H9 (cell line): ENCODE measurements around the gene XXYLT1. TPM values are rescaled to one million over a fixed set of nuclear protein-coding genes. Genes with fewer than 3 reads are reported as not detected.

Experiments
- DNase-seq: peaks from one replicate; pipeline ENCODE4 v3.0.0-alpha.2; 2017
- H2AFZ ChIP-seq: one replicate; pipeline ENCODE4 v1.6.1; 2013; ENCODE audit warnings: mild to moderate bottlenecking, low read length, control low read depth, moderate library complexity
- H2AK5ac ChIP-seq: 2 replicates; pipeline ENCODE4 v1.6.1; 2013; ENCODE audit warnings: low read length, control low read depth, mixed read lengths; ENCODE audit not compliant: insufficient read length
- H2BK120ac ChIP-seq: one replicate; pipeline ENCODE4 v1.6.1; 2013; ENCODE audit warnings: low read depth, mild to moderate bottlenecking, low read length, control low read depth, inconsistent platforms; ENCODE audit not compliant: poor library complexity, severe bottlenecking
- H2BK12ac ChIP-seq: 2 replicates; pipeline ENCODE4 v1.6.1; 2013; ENCODE audit warnings: low read length, control low read depth, mixed read lengths, low read depth; ENCODE audit not compliant: insufficient read length
- H2BK15ac ChIP-seq: 2 replicates; pipeline ENCODE4 v1.6.1; 2013; ENCODE audit warnings: low read depth, low read length, control low read depth
- H2BK20ac ChIP-seq: one replicate; pipeline ENCODE4 v1.6.1; 2013; ENCODE audit warnings: low read depth, mild to moderate bottlenecking, low read length, control low read depth, inconsistent platforms; ENCODE audit not compliant: poor library complexity, severe bottlenecking
- H2BK5ac ChIP-seq: 2 replicates; pipeline ENCODE4 v1.6.1; 2013; ENCODE audit warnings: low read length, control low read depth, mixed read lengths; ENCODE audit not compliant: insufficient read length
- H3K14ac ChIP-seq: 2 replicates; pipeline ENCODE4 v1.6.1; 2013; ENCODE audit warnings: low read length, control low read depth; ENCODE audit not compliant: insufficient read depth
- H3K18ac ChIP-seq: 2 replicates; pipeline ENCODE4 v1.6.1; 2013; ENCODE audit warnings: low read depth, mild to moderate bottlenecking, mixed read lengths, low read length, control low read depth; ENCODE audit not compliant: insufficient read length
- H3K23ac ChIP-seq: 2 replicates; pipeline ENCODE4 v1.6.1; 2013; ENCODE audit warnings: low read length, control low read depth, mixed read lengths, low read depth; ENCODE audit not compliant: insufficient read length
- H3K23me2 ChIP-seq: 2 replicates; pipeline ENCODE4 v1.6.1; 2013; ENCODE audit warnings: low read depth, mild to moderate bottlenecking, mixed read lengths, low read length, control low read depth; ENCODE audit not compliant: insufficient read length, poor library complexity, severe bottlenecking
- H3K27ac ChIP-seq: 2 replicates; pipeline ENCODE4 v1.5.1; 2013; ENCODE audit warnings: low read length, control low read depth, mixed read lengths, low read depth; ENCODE audit not compliant: insufficient read length
- H3K27me3 ChIP-seq: 2 replicates; pipeline ENCODE4 v1.6.1; 2013; ENCODE audit warnings: low read length, control low read depth, inconsistent platforms; ENCODE audit not compliant: insufficient read depth
- H3K4ac ChIP-seq: 2 replicates; pipeline ENCODE4 v1.6.1; 2013; ENCODE audit warnings: low read depth, mild to moderate bottlenecking, control low read depth, inconsistent platforms, low read length, moderate library complexity
- H3K4me1 ChIP-seq: 2 replicates; pipeline ENCODE4 v1.6.1; 2013; ENCODE audit warnings: low read length, control low read depth, inconsistent platforms; ENCODE audit not compliant: insufficient read depth
- H3K4me2 ChIP-seq: 2 replicates; pipeline ENCODE4 v1.6.1; 2013; ENCODE audit warnings: low read length, control low read depth, mixed read lengths; ENCODE audit not compliant: insufficient read length, insufficient read depth
- H3K56ac ChIP-seq: 2 replicates; pipeline ENCODE4 v1.6.1; 2013; ENCODE audit warnings: low read depth, mild to moderate bottlenecking, mixed read lengths, low read length, control low read depth; ENCODE audit not compliant: insufficient read length
- H3K79me1 ChIP-seq: 2 replicates; pipeline ENCODE4 v1.6.1; 2013; ENCODE audit warnings: low read depth, mild to moderate bottlenecking, moderate library complexity, low read length, control low read depth, inconsistent platforms; ENCODE audit not compliant: insufficient read depth, poor library complexity, severe bottlenecking
- H3K79me2 ChIP-seq: 2 replicates; pipeline ENCODE4 v1.6.1; 2013; ENCODE audit warnings: low read length, control low read depth, inconsistent platforms; ENCODE audit not compliant: insufficient read depth
- H3K9ac ChIP-seq: 2 replicates; pipeline ENCODE4 v1.6.1; 2013; ENCODE audit warnings: low read length, control low read depth, mixed read lengths; ENCODE audit not compliant: insufficient read length; ENCODE audit errors: extremely low read depth
- H3K9me3 ChIP-seq: one replicate; pipeline ENCODE4 v1.6.1; 2013; ENCODE audit warnings: low read depth, low read length, inconsistent platforms; ENCODE audit not compliant: control insufficient read depth
- H3T11ph ChIP-seq: one replicate; pipeline ENCODE4 v1.6.1; 2013; ENCODE audit warnings: mild to moderate bottlenecking, low read length, control low read depth, inconsistent platforms
- H4K20me1 ChIP-seq: one replicate; pipeline ENCODE4 v1.6.1; 2013; ENCODE audit not compliant: control insufficient read depth, insufficient read length, insufficient read depth
- H4K5ac ChIP-seq: 2 replicates; pipeline ENCODE4 v1.6.1; 2013; ENCODE audit warnings: low read depth, mild to moderate bottlenecking, mixed read lengths, low read length, control low read depth; ENCODE audit not compliant: insufficient read length
- H4K8ac ChIP-seq: replicated peaks from 2 replicates; pipeline ENCODE4 v1.6.1; 2013; ENCODE audit warnings: low read length, control low read depth, mixed read lengths, low read depth; ENCODE audit not compliant: insufficient read length
- H4K91ac ChIP-seq: 2 replicates; pipeline ENCODE4 v1.6.1; 2013; ENCODE audit warnings: low read depth, mild to moderate bottlenecking, moderate library complexity, mixed read lengths, low read length, control low read depth; ENCODE audit not compliant: insufficient read length
- H3K27ac Mint-ChIP-seq, 3 experiments: 2 replicates in 2 of 3; 3 replicates in 1 of 3; pipeline ENCODE4 v1.8.0; 2020 to 2021; ENCODE audit warnings: mixed read lengths in 3 of 3, mild to moderate bottlenecking in 1 of 3, moderate library complexity in 1 of 3
- H3K27me3 Mint-ChIP-seq: 2 replicates; pipeline ENCODE4 v1.8.0; 2021; ENCODE audit warnings: low read depth, mild to moderate bottlenecking, moderate library complexity, mixed read lengths
- H3K36me3 Mint-ChIP-seq, 3 experiments: 2 replicates in 2 of 3; 3 replicates in 1 of 3; pipeline ENCODE4 v1.8.0; 2020 to 2021; ENCODE audit warnings: low read depth in 3 of 3, mixed read lengths in 3 of 3; ENCODE audit not compliant: insufficient read depth in 1 of 3
- H3K4me1 Mint-ChIP-seq, 2 experiments: 2 replicates each; pipeline ENCODE4 v1.8.0; 2020; ENCODE audit warnings: mixed read lengths in 2 of 2
- H3K4me3 Mint-ChIP-seq, 2 experiments: 2 replicates in 1 of 2; 3 replicates in 1 of 2; pipeline ENCODE4 v1.8.0; 2020 to 2021; ENCODE audit warnings: mild to moderate bottlenecking in 2 of 2, mixed read lengths in 2 of 2, moderate library complexity in 1 of 2
- H3K9me3 Mint-ChIP-seq, 2 experiments: 2 replicates in 1 of 2; 3 replicates in 1 of 2; pipeline ENCODE4 v1.8.0; 2020; ENCODE audit warnings: mild to moderate bottlenecking in 2 of 2, mixed read lengths in 2 of 2, moderate library complexity in 1 of 2
- CTCF ChIP-seq: fragments of 200-600 bp; sonication (generic); conservative IDR thresholded peaks from 3 replicates; pipeline ENCODE4 v1.8.0; 2021; ENCODE audit warnings: antibody characterized with exemption, mild to moderate bottlenecking
- WGBS: extraction: QIAGEN DNeasy Blood & Tissue Kit; methylation state at CpG from one replicate; pipeline ENCODE4 v1.1.7; 2013; ENCODE audit warnings: missing lambda C conversion rate, low lambda C conversion rate, mixed read lengths; ENCODE audit not compliant: insufficient read length; ENCODE audit errors: extremely low coverage; 5-methylcytosine and 5-hydroxymethylcytosine counted together
- total RNA-seq: library from RNA; stranded (reverse); gene quantifications from 2 replicates; pipeline ENCODE4 v1.2.1, GENCODE V29; 2021

Gene XXYLT1
- total RNA-seq, 1 experiment from 2014 or later, result 22.7 TPM

DNA sequence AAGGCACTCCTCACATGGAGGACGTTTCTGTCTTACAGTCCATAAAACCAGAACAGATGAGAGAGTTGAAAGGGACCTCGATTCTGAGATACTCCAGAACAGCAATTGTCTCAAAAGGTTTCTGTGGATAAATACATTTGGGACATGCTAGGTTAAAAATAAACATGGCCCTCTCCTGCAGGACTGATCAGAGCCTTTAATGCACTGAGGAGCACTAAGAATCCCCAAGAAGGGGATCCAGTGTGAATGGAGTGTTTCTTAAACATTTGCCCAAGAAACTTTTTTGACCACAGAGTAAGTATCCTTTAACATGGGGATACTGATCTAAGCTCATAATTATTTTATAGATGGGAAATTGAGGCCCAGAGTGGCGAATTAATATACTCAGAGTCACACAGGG is 223.4 kb downstream of the XXYLT1 start:
- Histone ChIP-seq H3T11ph (no peak overlapping the region), H4K20me1 (no peaks in the 10 kb centered on the region), H3K23ac (no peak overlapping the region), H2BK5ac (no peak overlapping the region), H3K27ac (no peak overlapping the region), H3K4ac (no peak overlapping the region), H2BK12ac (no peak overlapping the region), H3K9me3 (no peaks in the 10 kb centered on the region), H4K8ac (no peak overlapping the region), H3K79me2 (no peaks in the 10 kb centered on the region), H3K23me2 (no peaks in the 10 kb centered on the region), H3K9ac (no peak overlapping the region), H2BK120ac (no peak overlapping the region), H3K14ac (no peak overlapping the region), H2BK15ac (no peak overlapping the region), H4K91ac (no peak overlapping the region), H4K5ac (no peak overlapping the region), H3K18ac (no peak overlapping the region), H2AFZ (no peak overlapping the region), H3K79me1 (no peaks in the 10 kb centered on the region), H3K4me1 (no peaks in the 10 kb centered on the region; the same call in 1 of the 2 replicates), H3K4me2 (no peak overlapping the region), H2BK20ac (no peak overlapping the region), H2AK5ac (no peak overlapping the region), H3K56ac (no peak overlapping the region), H3K27me3 (no peaks in the 10 kb centered on the region)
- TF ChIP-seq CTCF, result no peak
- H3K27ac Mint-ChIP-seq, result no peak overlapping the region
- WGBS, result no CpG with 5 or more reads among the region's 3 CpGs
- H3K4me3 Mint-ChIP-seq, result no peak overlapping the region
- peaks cover 15 to 28% of the 10 kb centered on the region in 2 experiments for H3K4me1 Mint-ChIP-seq
- no peaks in the 10 kb centered on the region for H3K9me3 Mint-ChIP-seq
- no peaks in the 10 kb centered on the region for H3K36me3 Mint-ChIP-seq
- H3K27me3 Mint-ChIP-seq, result peaks cover 4% of the 10 kb centered on the region; the same call in 1 of the 2 replicates
- DNase-seq, result no peak
